Sigmoid colon (tissue), 3 donors: ENCODE results near the gene ALPK3.

ENCODE experiments used
- CTCF ChIP-seq, 4 experiments: fragments of 450-650 bp in 3 of 4; fragments of 200-600 bp in 1 of 4; IDR thresholded peaks; one replicate each; pipeline ENCODE4 v1.5.1; 2016 to 2019; ENCODE audit warnings: antibody characterized with exemption in 4 of 4, mild to moderate bottlenecking in 3 of 4, moderate library complexity in 2 of 4
- POLR2A ChIP-seq, 2 donors: fragments of 450-650 bp; IDR thresholded peaks; one replicate each; pipeline ENCODE4 v1.6.1; 2016; ENCODE audit warnings: antibody characterized with exemption in 2 of 2, mild to moderate bottlenecking in 2 of 2, moderate library complexity in 2 of 2

GRCh38 chr15:84921121-84921520 lies 104.0 kb downstream of the ALPK3 start:
- TF ChIP-seq CTCF (IDR thresholded peaks at IDR 0.05) (no peak), POLR2A (IDR thresholded peaks at IDR 0.05) (no peak)
